Adrenal gland (tissue), 12 donors: ENCODE measurements around the gene GTF2A1L. TPM values are rescaled to one million over a fixed set of nuclear protein-coding genes. Genes with fewer than 3 reads are reported as not detected.

Experiments
- DNase-seq, 7 donors: peaks; one replicate each; pipeline ENCODE4 v3.0.0-alpha.2; 2019 to 2020
- H3K27ac ChIP-seq, 5 donors: fragments of 200-600 bp; sonication (generic) in 4 of 5; 1 replicate in 3 of 5; 2 replicates in 2 of 5; pipeline versions ENCODE4 v1.5.1 to v1.8.0; 2016 to 2020; ENCODE audit warnings: mild to moderate bottlenecking in 1 of 5
- H3K27me3 ChIP-seq: fragments of 200-600 bp; 2 replicates; pipeline ENCODE4 v1.8.0; 2021
- H3K36me3 ChIP-seq, 2 donors: fragments of 200-600 bp; replicated peaks in 1 of 2; 1 replicate in 1 of 2; 2 replicates in 1 of 2; pipeline versions ENCODE4 v1.5.1 to v1.8.0; 2018 to 2022
- H3K4me1 ChIP-seq, 2 donors: fragments of 200-600 bp; replicated peaks in 1 of 2; 1 replicate in 1 of 2; 2 replicates in 1 of 2; pipeline versions ENCODE4 v1.5.1 to v1.8.0; 2018 to 2021
- H3K4me3 ChIP-seq, 4 donors: fragments of 200-600 bp; sonication (generic) in 3 of 4; one replicate each; pipeline ENCODE4 v1.5.1; 2016 to 2018
- H3K9me3 ChIP-seq, 3 donors: fragments of 200-600 bp; sonication (generic) in 1 of 3; replicated peaks in 1 of 3; 1 replicate in 2 of 3; 2 replicates in 1 of 3; pipeline versions ENCODE4 v1.5.1 to v1.8.0; 2016 to 2021
- POLR2A ChIP-seq, 2 donors: fragments of 450-650 bp; IDR thresholded peaks; one replicate each; pipeline ENCODE4 v1.6.1; 2017; ENCODE audit warnings: antibody characterized with exemption in 2 of 2, mild to moderate bottlenecking in 2 of 2, moderate library complexity in 1 of 2
- whole genome bisulfite sequencing, 4 donors: extraction: QIAGEN DNeasy Blood & Tissue Kit in 2 of 4; methylation state at CpG; one replicate each; pipeline versions ENCODE4 v1.1.5 to v1.1.7; 2013 to 2017; 5-methylcytosine and 5-hydroxymethylcytosine counted together
- intact Hi-C, 2 donors: fragments of 100-400 bp; cut with DNase I; formaldehyde crosslinking; loops; one replicate each; pipeline versions ENCODE4 v1.14.1 to v1.15.0; 2022 to 2023
- polyA plus RNA-seq, 3 donors: library from polyadenylated mRNA; stranded (reverse); fragments of 200-250 nt in 2 of 3; fragments of 350-450 nt in 1 of 3; fragmentation: Illumina TruSeq in 1 of 3; extraction: RNeasy Lipid Tissue Mini Kit (QIAGEN cat#74804) in 1 of 3; gene quantifications; one replicate each; pipeline ENCODE4 v1.2.3, GENCODE V29; 2013 to 2014
- total RNA-seq, 9 donors: library from RNA; depleted of rRNA in 4 of 9; stranded (reverse); fragments of >200 nt in 4 of 9; fragments of 120-200 nt in 1 of 9; fragmentation: NEBNext Ultra II Directional in 1 of 9; extraction: Animal tissue kit (Norgen Biotek cat#: 25700) in 1 of 9; gene quantifications; one replicate each; pipeline versions ENCODE4 v1.1.0 to v1.2.4, GENCODE V29; 2013 to 2023
- TF ChIP-seq, protein P1 (sequence below), 6 experiments: fragments of 450-650 bp in 4 of 6; fragments of 200-600 bp in 2 of 6; sonication (generic) in 1 of 6; IDR thresholded peaks; 1 replicate in 5 of 6; 2 replicates in 1 of 6; pipeline versions ENCODE4 v1.5.1 to v1.8.0; 2016 to 2021; ENCODE audit warnings: antibody characterized with exemption in 6 of 6, mild to moderate bottlenecking in 2 of 6, moderate library complexity in 1 of 6
- donor health status: healthy with polysubstance abuse.
- donor health status: Bipolar disorder and iron deficiency.
- donor health status: DM: yes; HTN: yes; CAD: no.
- donor health status: DM: no; HTN: no; CAD: no.
- donor health status: DM: no; HTN: no; CAD: no.
- donor health status: DM: yes; HTN: yes; CAD: no.

GTF2A1L gene
- total and polyA plus RNA-seq, 12 donors = 0.11 to 3.3 (median 0.84) TPM; not detected in 6

DNA sequence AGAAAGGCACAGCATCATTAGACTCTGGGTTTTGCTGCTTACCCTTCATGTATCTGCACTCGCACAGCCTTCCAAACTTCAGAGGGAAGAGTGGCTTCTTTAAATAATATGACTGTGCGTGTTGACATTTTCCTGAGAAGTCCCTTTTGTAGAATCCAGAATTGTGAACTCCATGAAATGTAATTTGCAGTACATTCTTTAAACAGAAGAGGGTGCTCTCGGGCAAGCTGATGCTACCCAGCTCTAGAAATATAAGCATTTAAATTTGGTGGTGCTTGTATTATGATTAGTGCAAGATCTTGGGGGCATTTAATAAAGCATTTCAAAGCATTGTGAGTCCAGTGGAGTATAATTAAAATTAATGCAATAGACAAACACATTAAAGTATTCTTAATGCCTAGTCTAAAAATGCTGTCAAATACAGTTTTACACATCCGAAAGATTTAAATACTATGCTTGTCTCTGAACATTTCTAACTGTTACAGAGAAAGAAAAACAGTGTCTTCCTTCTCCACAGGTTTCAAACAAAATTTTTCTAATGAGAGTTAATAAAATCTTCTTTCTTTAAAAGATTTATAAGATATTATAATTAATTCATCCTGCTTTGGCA lies 17.3 kb upstream of the GTF2A1L start:
- peaks cover 0 to 9% of the 10 kb centered on the region in 2 donors for H3K4me1 ChIP-seq
- WGBS, 4 donors = 29 to 38% (median 33%) methylated on average over 4 of the region's 4 CpGs
- H3K9me3 ChIP-seq = no peaks in the 10 kb centered on the region
- intact Hi-C loops = no loop called here
- peak in 1 of 7 donors; percentile 14 for DNase-seq
- no peaks in the 10 kb centered on the region for H3K36me3 ChIP-seq
- H3K4me3 ChIP-seq = no peak overlapping the region
- TF ChIP-seq POLR2A (IDR thresholded peaks at IDR 0.05) = no peak
- TF ChIP-seq, protein P1, sequence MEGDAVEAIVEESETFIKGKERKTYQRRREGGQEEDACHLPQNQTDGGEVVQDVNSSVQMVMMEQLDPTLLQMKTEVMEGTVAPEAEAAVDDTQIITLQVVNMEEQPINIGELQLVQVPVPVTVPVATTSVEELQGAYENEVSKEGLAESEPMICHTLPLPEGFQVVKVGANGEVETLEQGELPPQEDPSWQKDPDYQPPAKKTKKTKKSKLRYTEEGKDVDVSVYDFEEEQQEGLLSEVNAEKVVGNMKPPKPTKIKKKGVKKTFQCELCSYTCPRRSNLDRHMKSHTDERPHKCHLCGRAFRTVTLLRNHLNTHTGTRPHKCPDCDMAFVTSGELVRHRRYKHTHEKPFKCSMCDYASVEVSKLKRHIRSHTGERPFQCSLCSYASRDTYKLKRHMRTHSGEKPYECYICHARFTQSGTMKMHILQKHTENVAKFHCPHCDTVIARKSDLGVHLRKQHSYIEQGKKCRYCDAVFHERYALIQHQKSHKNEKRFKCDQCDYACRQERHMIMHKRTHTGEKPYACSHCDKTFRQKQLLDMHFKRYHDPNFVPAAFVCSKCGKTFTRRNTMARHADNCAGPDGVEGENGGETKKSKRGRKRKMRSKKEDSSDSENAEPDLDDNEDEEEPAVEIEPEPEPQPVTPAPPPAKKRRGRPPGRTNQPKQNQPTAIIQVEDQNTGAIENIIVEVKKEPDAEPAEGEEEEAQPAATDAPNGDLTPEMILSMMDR (IDR thresholded peaks at IDR 0.05) = peak; percentile 37 to 76 (median 60)
- no peak overlapping the region for H3K27ac ChIP-seq
- H3K27me3 ChIP-seq = no peaks in the 10 kb centered on the region

DNA sequence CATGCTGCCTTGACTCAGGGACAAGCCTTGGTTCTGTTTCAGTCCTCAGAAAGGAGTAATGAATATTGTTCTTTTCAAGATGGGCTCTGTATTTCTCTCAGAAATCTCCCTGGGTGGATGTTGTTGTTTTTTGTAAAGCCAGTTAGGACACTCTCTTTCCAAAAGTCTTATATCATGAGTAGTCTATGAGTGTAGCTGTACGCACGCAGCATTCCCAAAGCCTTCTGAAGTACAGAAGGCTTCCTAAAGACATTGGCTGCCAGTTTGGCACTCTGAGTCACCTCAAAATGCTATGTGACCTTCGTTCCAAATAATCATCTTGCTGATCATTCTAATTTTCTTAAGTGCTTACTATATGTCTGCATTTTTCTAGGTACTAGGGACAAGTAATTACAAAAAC lies 16.7 kb upstream of the GTF2A1L start:
- H3K9me3 ChIP-seq = no peaks in the 10 kb centered on the region
- intact Hi-C loops = no loop called here
- TF ChIP-seq POLR2A (IDR thresholded peaks at IDR 0.05) = no peak
- TF ChIP-seq, protein P1 (IDR thresholded peaks at IDR 0.05) = no peak
- no peak overlapping the region for H3K27ac ChIP-seq
- H3K4me1 ChIP-seq = peaks cover 0 to 9% of the 10 kb centered on the region in 2 donors
- H3K36me3 ChIP-seq = no peaks in the 10 kb centered on the region
- WGBS, 4 donors = 33 to 56% (median 43%) methylated on average over 3 of the region's 3 CpGs
- H3K4me3 ChIP-seq = no peak overlapping the region
- H3K27me3 ChIP-seq = no peaks in the 10 kb centered on the region
- peak in 3 of 7 donors; percentile 17 to 44 (median 36) for DNase-seq

DNA sequence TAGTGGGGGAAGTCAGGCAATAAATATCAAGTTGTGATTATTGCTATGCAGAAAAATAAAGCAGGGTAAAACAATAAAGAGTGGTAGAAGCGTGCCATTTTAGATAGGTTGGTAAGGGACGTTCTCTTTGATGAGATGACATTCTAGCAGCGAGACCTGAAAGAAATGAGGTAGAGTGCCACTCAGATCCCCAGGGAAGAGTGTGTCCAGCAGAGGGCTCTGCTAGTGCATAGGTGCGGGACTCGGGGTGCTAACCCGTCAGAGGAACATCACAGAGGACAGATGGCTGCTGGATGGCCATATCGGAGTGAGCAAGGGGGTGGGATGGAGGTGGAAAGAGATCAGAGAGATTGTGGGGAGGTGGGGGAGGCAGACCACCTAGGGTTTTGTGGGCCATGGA lies 16.3 kb upstream of the GTF2A1L start:
- H3K9me3 ChIP-seq = no peaks in the 10 kb centered on the region
- H3K4me1 ChIP-seq = peaks cover 0 to 9% of the 10 kb centered on the region in 2 donors
- 48 to 66% (median 55%) methylated on average over 7 of the region's 7 CpGs for WGBS, 4 donors
- TF ChIP-seq, protein P1 (IDR thresholded peaks at IDR 0.05) = peak in 2 of 6 experiments; percentile 19 to 35
- TF ChIP-seq POLR2A (IDR thresholded peaks at IDR 0.05) = no peak
- DNase-seq = peak in 2 of 7 donors; percentile 10 to 66
- H3K36me3 ChIP-seq = no peaks in the 10 kb centered on the region
- H3K27ac ChIP-seq = no peak overlapping the region
- H3K4me3 ChIP-seq = no peak overlapping the region
- no peaks in the 10 kb centered on the region for H3K27me3 ChIP-seq
- intact Hi-C loops = no loop called here

DNA sequence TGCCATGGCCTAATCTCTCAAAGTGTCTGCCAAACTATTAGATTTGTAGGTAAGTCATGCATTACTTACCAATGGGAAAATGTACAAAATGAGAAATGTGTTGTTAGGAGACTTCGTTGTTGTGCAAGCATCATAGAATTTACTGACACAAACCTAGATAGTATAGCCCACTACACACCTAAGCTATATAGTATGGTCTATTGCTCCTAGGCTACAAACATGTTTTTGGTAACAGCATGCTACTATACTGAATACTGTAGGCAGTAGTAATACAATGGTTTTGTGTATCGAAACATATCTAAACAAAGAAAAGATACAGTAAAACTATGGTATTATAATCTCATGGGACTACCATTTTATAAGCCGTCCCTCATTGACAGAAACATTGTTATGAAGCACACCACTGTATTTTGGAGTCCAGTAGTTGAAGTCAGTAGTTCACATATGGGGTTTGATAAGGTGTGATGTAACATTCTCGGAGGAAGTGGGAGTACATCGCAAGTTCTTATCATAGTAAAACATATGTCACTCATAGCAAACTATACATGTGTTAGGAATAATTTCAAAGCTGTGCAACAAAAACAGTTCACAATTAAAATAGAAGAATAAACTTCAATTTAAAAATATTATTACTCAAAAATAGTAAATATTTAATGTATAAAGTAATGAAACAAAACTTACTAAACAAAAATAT lies 12.0 kb upstream of the GTF2A1L start:
- Histone ChIP-seq H3K36me3 (no peaks in the 10 kb centered on the region), H3K27ac (no peak overlapping the region), H3K9me3 (no peaks in the 10 kb centered on the region), H3K4me3 (no peak overlapping the region), H3K27me3 (no peaks in the 10 kb centered on the region), H3K4me1 (peaks cover 0 to 7% of the 10 kb centered on the region in 2 donors)
- intact Hi-C loops = no loop called here
- WGBS, 4 donors = 81 to 90% (median 86%) methylated on average over 5 of the region's 5 CpGs
- TF ChIP-seq POLR2A (IDR thresholded peaks at IDR 0.05) = no peak
- TF ChIP-seq, protein P1 (IDR thresholded peaks at IDR 0.05) = no peak
- DNase-seq = no peak
